H1 (cell line): ENCODE data around the gene HGFAC. TPM values are rescaled to one million over a fixed set of nuclear protein-coding genes. Genes with fewer than 3 reads are reported as not detected.
"Not testable (repeated sequence)": the region's sequence is repeated elsewhere in the genome, so short reads cannot be mapped to it uniquely, and the experiment has no call there.

Source experiments
- CTCF ChIA-PET: fragments of 300-600 bp; sonication (Branson Sonifier 250); formaldehyde crosslinking; loops from one replicate; lab custom pipeline; 2021; ENCODE audit not compliant: partially characterized antibody; lab: Charles Lee
- POLR2A ChIA-PET: fragments of 300-600 bp; sonication (Branson Sonifier 250); formaldehyde crosslinking; loops from one replicate; lab custom pipeline; 2021; ENCODE audit warnings: inconsistent platforms; ENCODE audit not compliant: partially characterized antibody; lab: Charles Lee
- DNase-seq, 2 experiments: peaks; one replicate each; pipeline versions ENCODE4 v3.0.0 to v3.0.0-alpha.2; 2010 to 2022; ENCODE audit warnings: low spot score in 2 of 2, low read depth in 1 of 2, mixed read lengths in 1 of 2
- FAIRE-seq: peaks from 2 replicates; lab custom pipeline; 2011; peaks lifted over from hg19 to GRCh38; lab: Jason Lieb, UNC
- H2AFZ ChIP-seq: 2 replicates; pipeline ENCODE4 v1.8.1; 2012; ENCODE audit warnings: low read length, inconsistent platforms
- H2AK5ac ChIP-seq: 2 replicates; pipeline ENCODE4 v1.6.1; 2013; ENCODE audit warnings: low read depth, low read length
- H2BK120ac ChIP-seq: replicated peaks from 2 replicates; pipeline ENCODE3; 2013; ENCODE audit warnings: low read depth, low read length, inconsistent platforms
- H2BK12ac ChIP-seq: 2 replicates; pipeline ENCODE4 v1.6.1; 2013; ENCODE audit warnings: low read depth, low read length
- H2BK15ac ChIP-seq: 2 replicates; pipeline ENCODE4 v1.6.1; 2013; ENCODE audit warnings: low read length
- H2BK20ac ChIP-seq: 2 replicates; pipeline ENCODE4 v1.6.1; 2013; ENCODE audit warnings: low read length
- H2BK5ac ChIP-seq: 2 replicates; pipeline ENCODE4 v1.6.1; 2013; ENCODE audit warnings: low read depth, low read length
- H3K14ac ChIP-seq: 2 replicates; pipeline ENCODE4 v1.6.1; 2013; ENCODE audit warnings: inconsistent platforms; ENCODE audit not compliant: insufficient read length
- H3K18ac ChIP-seq: 2 replicates; pipeline ENCODE4 v1.6.1; 2013; ENCODE audit warnings: low read length; ENCODE audit errors: extremely low read depth
- H3K23ac ChIP-seq: 2 replicates; pipeline ENCODE4 v1.6.1; 2013; ENCODE audit warnings: inconsistent platforms; ENCODE audit not compliant: insufficient read length
- H3K23me2 ChIP-seq: 2 replicates; pipeline ENCODE4 v1.6.1; 2013; ENCODE audit warnings: low read depth, low read length
- H3K27ac ChIP-seq: 2 replicates; pipeline ENCODE4 v1.6.1; 2011; ENCODE audit warnings: low read depth, low read length, inconsistent platforms
- H3K27me3 ChIP-seq, 4 experiments: replicated peaks in 1 of 4; 1 replicate in 1 of 4; 2 replicates in 3 of 4; pipeline versions ENCODE4 v1.6.1 to v1.8.1; 2011 to 2013; ENCODE audit warnings: low read length in 3 of 4, mild to moderate bottlenecking in 3 of 4, inconsistent platforms in 2 of 4, mixed read lengths in 2 of 4, moderate library complexity in 1 of 4; ENCODE audit not compliant: control insufficient read depth in 3 of 4, insufficient read depth in 3 of 4; ENCODE audit errors: extremely low read depth in 1 of 4
- H3K36me3 ChIP-seq, 4 experiments: 2 replicates each; pipeline versions ENCODE4 v1.6.1 to v1.8.1; 2011 to 2013; ENCODE audit warnings: mild to moderate bottlenecking in 4 of 4, low read length in 3 of 4, moderate library complexity in 2 of 4, control low read depth in 1 of 4, inconsistent platforms in 1 of 4; ENCODE audit not compliant: insufficient read depth in 4 of 4, control insufficient read depth in 2 of 4
- H3K4ac ChIP-seq: replicated peaks from 2 replicates; pipeline ENCODE3; 2013; ENCODE audit warnings: low read length, low read depth, mixed read lengths, inconsistent platforms; ENCODE audit not compliant: insufficient read length
- H3K4me1 ChIP-seq, 4 experiments: replicated peaks in 1 of 4; 1 replicate in 1 of 4; 2 replicates in 3 of 4; pipeline versions ENCODE4 v1.6.1 to v1.8.1; 2011 to 2013; ENCODE audit warnings: low read length in 3 of 4, inconsistent platforms in 2 of 4, mixed read lengths in 1 of 4; ENCODE audit not compliant: insufficient read depth in 4 of 4, control insufficient read depth in 3 of 4
- H3K4me2 ChIP-seq, 2 experiments: 2 replicates each; pipeline versions ENCODE4 v1.6.1 to v1.8.1; 2011 to 2013; ENCODE audit warnings: low read depth in 2 of 2, low read length in 2 of 2, control low read depth in 1 of 2, inconsistent platforms in 1 of 2, mild to moderate bottlenecking in 1 of 2; ENCODE audit not compliant: insufficient read depth in 1 of 2
- H3K4me3 ChIP-seq, 4 experiments: fragments of 200-600, 300-600 bp in 1 of 4; sonication (generic), shearing (Covaris generic), sonication (Bioruptor Twin) in 1 of 4; 2 replicates each; pipeline versions ENCODE4 v1.5.1 to v1.8.1; 2011 to 2016; ENCODE audit warnings: low read length in 4 of 4, low read depth in 3 of 4, control low read depth in 2 of 4, inconsistent platforms in 2 of 4, mild to moderate bottlenecking in 2 of 4, mixed read lengths in 1 of 4, moderate library complexity in 1 of 4; ENCODE audit not compliant: insufficient read depth in 2 of 4; ENCODE audit errors: extremely low read depth in 1 of 4
- H3K56ac ChIP-seq: replicated peaks from 2 replicates; pipeline ENCODE3; 2013; ENCODE audit warnings: low read depth, mild to moderate bottlenecking, mixed read lengths, low read length, inconsistent platforms; ENCODE audit not compliant: insufficient read length
- H3K79me1 ChIP-seq: 2 replicates; pipeline ENCODE4 v1.6.1; 2013; ENCODE audit warnings: low read depth, low read length, control low read depth
- H3K79me2 ChIP-seq, 2 experiments: 2 replicates each; pipeline versions ENCODE4 v1.6.1 to v1.8.1; 2012 to 2013; ENCODE audit warnings: low read length in 2 of 2, mild to moderate bottlenecking in 2 of 2, inconsistent platforms in 1 of 2; ENCODE audit not compliant: insufficient read depth in 2 of 2, control insufficient read depth in 1 of 2
- H3K9ac ChIP-seq, 4 experiments: replicated peaks in 1 of 4; 1 replicate in 1 of 4; 2 replicates in 3 of 4; pipeline versions ENCODE4 v1.6.1 to v1.8.1; 2011 to 2013; ENCODE audit warnings: low read depth in 3 of 4, low read length in 3 of 4, control low read depth in 2 of 4, mild to moderate bottlenecking in 2 of 4, moderate library complexity in 2 of 4, inconsistent platforms in 1 of 4; ENCODE audit errors: extremely low read depth in 1 of 4
- H3K9me3 ChIP-seq, 2 experiments: 2 replicates each; pipeline versions ENCODE4 v1.6.1 to v1.8.1; 2012 to 2013; ENCODE audit warnings: mild to moderate bottlenecking in 2 of 2, moderate library complexity in 2 of 2, control low read depth in 1 of 2, inconsistent platforms in 1 of 2, low read depth in 1 of 2, low read length in 1 of 2, mixed read lengths in 1 of 2; ENCODE audit not compliant: insufficient read depth in 2 of 2
- H4K20me1 ChIP-seq, 2 experiments: replicated peaks in 1 of 2; 2 replicates each; pipeline versions ENCODE3 to v1.8.1; 2011 to 2013; ENCODE audit warnings: inconsistent platforms in 2 of 2, low read length in 2 of 2, mild to moderate bottlenecking in 1 of 2; ENCODE audit not compliant: insufficient read depth in 2 of 2, control insufficient read depth in 1 of 2
- H4K5ac ChIP-seq: 2 replicates; pipeline ENCODE4 v1.6.1; 2013; ENCODE audit warnings: low read length, low read depth, mixed read lengths, inconsistent platforms; ENCODE audit not compliant: insufficient read length
- H4K8ac ChIP-seq: 2 replicates; pipeline ENCODE4 v1.8.0; 2013; ENCODE audit warnings: mild to moderate bottlenecking, moderate library complexity, low read length, inconsistent platforms; ENCODE audit not compliant: insufficient read depth; ENCODE audit errors: extremely low read depth
- H4K91ac ChIP-seq: replicated peaks from 2 replicates; pipeline ENCODE3; 2013; ENCODE audit warnings: low read length, mixed read lengths, inconsistent platforms; ENCODE audit not compliant: insufficient read length
- WGBS, 2 experiments: shearing (Covaris generic) in 1 of 2; methylation state at CpG; one replicate each; pipeline versions ENCODE4 v1.1.6 to v1.1.7; 2013 to 2015; ENCODE audit warnings: low lambda C conversion rate in 2 of 2, mixed read lengths in 2 of 2, inconsistent platforms in 1 of 2, low coverage in 1 of 2, missing lambda C conversion rate in 1 of 2; ENCODE audit not compliant: insufficient replicate concordance in 2 of 2, insufficient coverage in 1 of 2, insufficient read length in 1 of 2; ENCODE audit errors: extremely low coverage in 1 of 2, missing lambda C conversion rate in 1 of 2; 5-methylcytosine and 5-hydroxymethylcytosine counted together
- polyA plus RNA-seq, 7 experiments: library from polyadenylated mRNA; depleted of rRNA in 3 of 7; stranded (reverse) in 5 of 7; unstranded in 2 of 7; fragments of >200 nt in 5 of 7; fragments of 200-250 nt in 2 of 7; gene quantifications; 1 replicate in 5 of 7; 2 replicates in 1 of 7; 4 replicates in 1 of 7; pipeline versions ENCODE4 v1.2.1 to v1.2.3, GENCODE V29; 2011 to 2013; ENCODE audit warnings: missing spikeins in 2 of 7, mixed read lengths in 2 of 7
- total RNA-seq: library from RNA; stranded (reverse); fragmentation: NEBNext Ultra II Directional; extraction: Animal tissue kit (Norgen Biotek cat#: 25700); gene quantifications from 2 replicates; pipeline ENCODE4 v1.2.1, GENCODE V29; 2021

Gene HGFAC
- total and polyA plus RNA-seq, 2 of the 8 experiments (the other 6 are each of a cell fraction or from before 2014, with no cell fraction given): 0.14 to 0.15 TPM

DNA sequence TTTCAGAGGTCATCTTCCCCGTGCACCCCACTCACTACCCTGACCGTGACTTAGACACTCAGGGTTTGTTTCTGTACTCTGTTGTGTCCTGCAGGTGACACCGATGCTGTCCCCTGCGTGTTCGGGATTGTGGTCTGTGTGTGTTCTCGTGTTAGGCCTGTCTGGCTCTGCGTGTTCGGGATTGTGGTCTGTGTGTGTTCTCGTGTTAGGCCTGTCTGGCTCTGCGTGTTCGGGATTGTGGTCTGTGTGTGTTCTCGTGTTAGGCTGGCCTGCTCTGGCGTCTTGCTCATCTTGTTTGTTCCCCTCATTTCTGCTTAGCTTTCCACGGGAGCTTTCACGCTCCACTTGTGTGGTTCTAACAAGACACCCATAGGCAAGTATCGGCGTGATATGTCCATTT, 30.6 kb upstream of the HGFAC start:
- H3K23ac ChIP-seq, H3K4ac ChIP-seq, H4K5ac ChIP-seq, H4K8ac ChIP-seq, H3K79me2 ChIP-seq, H3K27ac ChIP-seq, H3K9me3 ChIP-seq, H3K56ac ChIP-seq, H3K14ac ChIP-seq, H2AK5ac ChIP-seq, H2BK120ac ChIP-seq, H2BK12ac ChIP-seq, H3K4me3 ChIP-seq, H3K4me2 ChIP-seq, H4K91ac ChIP-seq, H3K27me3 ChIP-seq, H2BK15ac ChIP-seq, H3K79me1 ChIP-seq, H3K18ac ChIP-seq, POLR2A ChIA-PET, H3K36me3 ChIP-seq, H3K23me2 ChIP-seq, H3K4me1 ChIP-seq, H2BK20ac ChIP-seq, H2AFZ ChIP-seq, H3K9ac ChIP-seq, DNase-seq, H2BK5ac ChIP-seq, H4K20me1 ChIP-seq: not testable (repeated sequence)
- 85% methylated on average over 17 of the region's 17 CpGs; no CpG with 5 or more reads in 1 of the 2 experiments for WGBS, 2 experiments
- peak; percentile 36 for FAIRE-seq
- CTCF ChIA-PET: interaction anchor here (4.0 kb wide), 1 partner anchor 66 kb away, joined by 23 read pairs; no protein-coding TSS in a partner anchor
